ENCODE results near the gene ETS1.

Gene ETS1

GRCh38 chr11:128593281-128593680 is 5.9 kb upstream of the ETS1 start:
- no peak for DNase-seq

GRCh38 chr11:128592454-128592853 is 5.1 kb upstream of the ETS1 start:
- no peak for DNase-seq

GRCh38 chr11:128590587-128590986 is 3.2 kb upstream of the ETS1 start:
- no peak for DNase-seq

GRCh38 chr11:128589998-128590397 is 2.6 kb upstream of the ETS1 start:
- no peak for DNase-seq

GRCh38 chr11:128588093-128588492 is 735 bp upstream of the ETS1 start:
- no peak for DNase-seq

- no peak for DNase-seq
These were observed 669 bp downstream of the ETS1 start for GRCh38 chr11:128586689-128587088.

- DNase-seq, result no peak
These were observed 1.7 kb downstream of the ETS1 start for GRCh38 chr11:128585498-128586238.

- DNase-seq, result no peak
These were observed 3.1 kb downstream of the ETS1 start for GRCh38 chr11:128584253-128584652.

- DNase-seq, result no peak
These were observed 4.6 kb downstream of the ETS1 start for GRCh38 chr11:128582496-128583366.

GRCh38 chr11:128581561-128582272 is 5.6 kb downstream of the ETS1 start:
- no peak for DNase-seq

GRCh38 chr11:128580612-128581011 is 6.7 kb downstream of the ETS1 start:
- DNase-seq, result no peak

- DNase-seq, result no peak
These were observed 7.4 kb downstream of the ETS1 start for GRCh38 chr11:128579798-128580504.

GRCh38 chr11:128576555-128576954 is 10.8 kb downstream of the ETS1 start:
- DNase-seq, result no peak

- DNase-seq, result no peak
These were observed 11.4 kb downstream of the ETS1 start for GRCh38 chr11:128575961-128576350.

GRCh38 chr11:128575174-128575960 is 12.0 kb downstream of the ETS1 start:
- DNase-seq, result no peak

- no peak for DNase-seq
These were observed 12.8 kb downstream of the ETS1 start for GRCh38 chr11:128574576-128575011.

- DNase-seq, result no peak
These were observed 13.7 kb downstream of the ETS1 start for GRCh38 chr11:128573638-128574037.

GRCh38 chr11:128572965-128573364 is 14.4 kb downstream of the ETS1 start:
- no peak for DNase-seq

- no peak for DNase-seq
These were observed 16.7 kb downstream of the ETS1 start for GRCh38 chr11:128570632-128571031.

GRCh38 chr11:128569291-128569690 is 18.1 kb downstream of the ETS1 start:
- DNase-seq, result no peak

- no peak for DNase-seq
These were observed 19.1 kb downstream of the ETS1 start for GRCh38 chr11:128568166-128568778.

- DNase-seq, result no peak
These were observed 20.2 kb downstream of the ETS1 start for GRCh38 chr11:128567130-128567529.

Measured in activated CD4-positive, alpha-beta T cell treated with anti-CD3 and anti-CD28 coated beads, Interleukin-2, amount 50 U/mL, for 1 hour (primary cell).